Nephron (organoid): ENCODE data around the gene ERBB4.

Experiments
- H3K27ac Mint-ChIP-seq, 3 experiments: 2 replicates each; pipeline ENCODE4 v1.8.0; 2020; ENCODE audit warnings: mixed read lengths in 3 of 3, mild to moderate bottlenecking in 2 of 3, moderate library complexity in 1 of 3
- H3K27me3 Mint-ChIP-seq: 2 replicates; pipeline ENCODE4 v1.8.0; 2021; ENCODE audit warnings: low read depth, mild to moderate bottlenecking, moderate library complexity, mixed read lengths
- H3K36me3 Mint-ChIP-seq: 2 replicates; pipeline ENCODE4 v1.8.0; 2020; ENCODE audit warnings: low read depth, mixed read lengths
- H3K4me1 Mint-ChIP-seq: 2 replicates; pipeline ENCODE4 v1.8.0; 2020; ENCODE audit warnings: mixed read lengths
- H3K4me3 Mint-ChIP-seq, 3 experiments: 2 replicates each; pipeline ENCODE4 v1.8.0; 2020; ENCODE audit warnings: mild to moderate bottlenecking in 3 of 3, mixed read lengths in 3 of 3, moderate library complexity in 2 of 3
- H3K9me3 Mint-ChIP-seq: 2 replicates; pipeline ENCODE4 v1.8.0; 2020; ENCODE audit warnings: mixed read lengths
- TF ChIP-seq, protein P1 (sequence below), 3 experiments: fragments of 200-600 bp; sonication (generic); IDR thresholded peaks; one replicate each; pipeline ENCODE4 v1.5.0; 2021; ENCODE audit warnings: antibody characterized with exemption in 3 of 3; ENCODE audit not compliant: unreplicated experiment in 3 of 3

ERBB4 gene

DNA sequence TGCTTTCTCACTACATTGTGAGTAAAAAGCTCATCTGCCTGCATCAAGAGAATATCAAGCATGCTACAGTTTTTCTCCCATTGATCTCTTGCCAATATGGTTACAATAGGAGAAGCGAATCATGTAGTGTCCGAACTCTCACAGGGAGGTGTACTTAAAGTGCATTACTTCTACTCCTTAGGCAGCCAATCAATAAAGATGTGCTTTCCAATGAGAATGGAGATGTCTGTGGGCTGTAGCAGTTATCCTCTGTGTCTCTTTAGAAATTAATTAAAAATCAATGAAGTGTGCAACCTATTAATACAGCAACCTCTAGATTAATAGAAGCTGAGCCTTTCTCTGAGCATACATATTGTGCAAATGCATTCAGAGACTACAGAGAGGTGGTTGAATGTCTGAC lies 1098.5 kb downstream of the ERBB4 start:
- Mint-ChIP-seq H3K4me1 (no peaks in the 10 kb centered on the region), H3K36me3 (no peaks in the 10 kb centered on the region), H3K27me3 (no peaks in the 10 kb centered on the region), H3K9me3 (no peaks in the 10 kb centered on the region), H3K27ac (no peak overlapping the region), H3K4me3 (no peak overlapping the region)
- TF ChIP-seq, protein P1, sequence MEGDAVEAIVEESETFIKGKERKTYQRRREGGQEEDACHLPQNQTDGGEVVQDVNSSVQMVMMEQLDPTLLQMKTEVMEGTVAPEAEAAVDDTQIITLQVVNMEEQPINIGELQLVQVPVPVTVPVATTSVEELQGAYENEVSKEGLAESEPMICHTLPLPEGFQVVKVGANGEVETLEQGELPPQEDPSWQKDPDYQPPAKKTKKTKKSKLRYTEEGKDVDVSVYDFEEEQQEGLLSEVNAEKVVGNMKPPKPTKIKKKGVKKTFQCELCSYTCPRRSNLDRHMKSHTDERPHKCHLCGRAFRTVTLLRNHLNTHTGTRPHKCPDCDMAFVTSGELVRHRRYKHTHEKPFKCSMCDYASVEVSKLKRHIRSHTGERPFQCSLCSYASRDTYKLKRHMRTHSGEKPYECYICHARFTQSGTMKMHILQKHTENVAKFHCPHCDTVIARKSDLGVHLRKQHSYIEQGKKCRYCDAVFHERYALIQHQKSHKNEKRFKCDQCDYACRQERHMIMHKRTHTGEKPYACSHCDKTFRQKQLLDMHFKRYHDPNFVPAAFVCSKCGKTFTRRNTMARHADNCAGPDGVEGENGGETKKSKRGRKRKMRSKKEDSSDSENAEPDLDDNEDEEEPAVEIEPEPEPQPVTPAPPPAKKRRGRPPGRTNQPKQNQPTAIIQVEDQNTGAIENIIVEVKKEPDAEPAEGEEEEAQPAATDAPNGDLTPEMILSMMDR (IDR thresholded peaks at IDR 0.05; ENCODE audit: unreplicated experiment in 3 of 3) = no peak

DNA sequence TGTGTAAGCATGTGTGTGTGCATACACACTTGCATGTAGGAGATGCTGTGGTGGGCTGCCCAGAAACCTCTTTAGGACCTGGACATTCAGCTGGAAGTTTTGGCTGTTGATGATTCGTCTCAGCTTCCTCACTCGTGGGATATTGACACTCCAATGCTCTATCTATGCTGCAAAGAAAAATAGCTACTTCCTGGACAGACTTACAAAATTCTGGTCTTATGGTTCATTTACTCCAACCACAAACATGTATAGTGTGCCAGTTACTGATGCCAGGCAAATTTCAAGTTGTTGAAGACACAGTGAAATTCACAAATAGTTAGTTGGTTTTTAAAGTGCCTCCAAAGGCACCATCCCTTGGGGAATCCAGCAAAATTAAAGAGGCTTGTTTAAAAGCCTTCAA lies 1099.6 kb downstream of the ERBB4 start:
- Mint-ChIP-seq H3K4me3 (no peak overlapping the region), H3K9me3 (no peaks in the 10 kb centered on the region), H3K27me3 (no peaks in the 10 kb centered on the region), H3K36me3 (no peaks in the 10 kb centered on the region), H3K27ac (no peak overlapping the region), H3K4me1 (no peaks in the 10 kb centered on the region)
- TF ChIP-seq, protein P1 (IDR thresholded peaks at IDR 0.05; ENCODE audit: unreplicated experiment in 3 of 3) = no peak

DNA sequence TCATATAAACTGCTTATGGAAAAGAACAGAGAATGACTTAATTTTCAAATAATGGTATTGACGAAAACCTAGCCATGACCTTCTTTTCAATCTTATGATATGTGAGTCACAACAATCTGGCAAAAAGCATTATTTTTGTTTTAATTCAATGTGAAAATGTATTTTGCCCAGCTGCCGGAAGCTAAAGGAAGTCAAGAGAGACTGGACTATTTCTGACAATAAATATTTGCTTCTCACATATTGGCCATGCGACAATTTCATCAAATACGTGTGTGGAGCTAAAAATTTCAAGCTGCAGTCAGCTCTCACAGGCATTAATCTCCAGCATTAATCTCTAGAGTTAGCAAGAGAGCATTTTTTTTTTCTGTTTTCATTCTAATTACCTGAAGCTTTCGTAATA lies 1101.2 kb downstream of the ERBB4 start:
- H3K36me3 Mint-ChIP-seq = no peaks in the 10 kb centered on the region
- H3K4me1 Mint-ChIP-seq = no peaks in the 10 kb centered on the region
- TF ChIP-seq, protein P1 (IDR thresholded peaks at IDR 0.05; ENCODE audit: unreplicated experiment in 3 of 3) = no peak
- H3K4me3 Mint-ChIP-seq = no peak overlapping the region
- no peaks in the 10 kb centered on the region for H3K9me3 Mint-ChIP-seq
- no peak overlapping the region for H3K27ac Mint-ChIP-seq
- H3K27me3 Mint-ChIP-seq = no peaks in the 10 kb centered on the region

DNA sequence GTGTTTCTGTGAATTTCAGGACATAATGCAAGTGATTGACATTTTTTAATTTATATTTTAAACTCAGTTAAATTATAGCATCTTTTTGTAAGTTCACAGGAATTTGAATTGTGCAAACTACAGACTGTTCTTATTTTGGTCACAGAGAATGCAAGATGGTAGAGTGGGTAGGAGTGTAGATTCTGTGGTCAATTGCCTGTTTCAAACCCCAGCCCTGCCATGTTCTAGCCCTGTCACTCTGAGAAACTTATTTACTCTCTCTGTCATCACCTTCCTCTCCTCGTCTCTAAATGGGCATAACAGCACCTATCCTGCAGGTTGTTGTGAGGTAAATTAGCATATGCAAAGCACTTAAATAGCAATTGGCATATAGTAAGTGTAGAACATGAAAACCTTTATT lies 1102.4 kb downstream of the ERBB4 start:
- Mint-ChIP-seq H3K4me1 (no peaks in the 10 kb centered on the region), H3K27me3 (no peaks in the 10 kb centered on the region), H3K4me3 (no peak overlapping the region), H3K27ac (no peak overlapping the region), H3K36me3 (no peaks in the 10 kb centered on the region), H3K9me3 (no peaks in the 10 kb centered on the region)
- TF ChIP-seq, protein P1 (IDR thresholded peaks at IDR 0.05; ENCODE audit: unreplicated experiment in 3 of 3) = no peak

DNA sequence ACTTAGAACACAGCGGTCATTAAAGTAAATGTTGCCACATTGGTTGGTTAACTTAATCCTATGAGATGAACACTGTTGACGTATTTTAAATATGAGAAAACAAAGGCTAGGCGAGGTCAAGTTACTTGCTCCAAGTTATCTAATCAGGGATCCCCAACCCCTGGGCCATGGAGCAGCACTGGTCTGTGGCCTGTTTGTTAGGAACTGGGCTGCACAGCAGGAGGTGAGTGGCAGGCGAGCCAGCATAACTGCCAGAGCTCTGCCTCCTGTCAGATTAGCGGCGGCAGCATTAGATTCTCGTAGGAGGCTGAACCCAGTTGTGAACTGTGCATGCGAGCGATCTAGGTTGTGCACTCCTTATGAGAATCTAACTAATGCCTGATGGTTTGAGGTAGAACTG lies 1103.3 kb downstream of the ERBB4 start:
- Mint-ChIP-seq H3K27ac (no peak overlapping the region), H3K36me3 (no peaks in the 10 kb centered on the region), H3K27me3 (no peaks in the 10 kb centered on the region), H3K9me3 (no peaks in the 10 kb centered on the region), H3K4me3 (no peak overlapping the region), H3K4me1 (no peaks in the 10 kb centered on the region)
- TF ChIP-seq, protein P1 (IDR thresholded peaks at IDR 0.05; ENCODE audit: unreplicated experiment in 3 of 3) = no peak

DNA sequence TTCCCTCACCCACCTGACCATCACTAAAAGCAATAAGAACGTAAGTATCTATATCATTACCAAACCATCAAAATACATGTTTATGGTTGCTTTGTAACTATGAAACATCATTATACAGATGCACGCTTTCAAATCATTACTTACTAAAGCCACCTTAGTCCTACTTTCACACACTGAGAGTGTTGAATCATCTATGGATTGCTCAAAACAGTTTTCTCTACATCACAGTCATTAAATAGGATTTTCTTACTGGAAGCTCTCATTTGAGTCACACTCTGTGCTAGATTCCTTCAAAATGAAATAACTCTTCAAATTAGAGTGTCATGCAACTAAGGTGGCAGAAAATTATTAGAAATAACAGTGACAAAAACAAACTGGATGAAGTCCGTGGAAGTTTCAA lies 1103.8 kb downstream of the ERBB4 start:
- Mint-ChIP-seq H3K36me3 (no peaks in the 10 kb centered on the region), H3K9me3 (no peaks in the 10 kb centered on the region), H3K4me3 (no peak overlapping the region), H3K4me1 (no peaks in the 10 kb centered on the region), H3K27ac (no peak overlapping the region), H3K27me3 (no peaks in the 10 kb centered on the region)
- TF ChIP-seq, protein P1 (IDR thresholded peaks at IDR 0.05; ENCODE audit: unreplicated experiment in 3 of 3) = no peak
